ENCODE data around the gene PAPOLB. TPM values are rescaled to one million over a fixed set of nuclear protein-coding genes. Genes with fewer than 3 reads are reported as not detected.

The PAPOLB gene
- not detected in 2 replicates for total RNA-seq
- polyA plus RNA-seq, result not detected in 2 replicates

DNA sequence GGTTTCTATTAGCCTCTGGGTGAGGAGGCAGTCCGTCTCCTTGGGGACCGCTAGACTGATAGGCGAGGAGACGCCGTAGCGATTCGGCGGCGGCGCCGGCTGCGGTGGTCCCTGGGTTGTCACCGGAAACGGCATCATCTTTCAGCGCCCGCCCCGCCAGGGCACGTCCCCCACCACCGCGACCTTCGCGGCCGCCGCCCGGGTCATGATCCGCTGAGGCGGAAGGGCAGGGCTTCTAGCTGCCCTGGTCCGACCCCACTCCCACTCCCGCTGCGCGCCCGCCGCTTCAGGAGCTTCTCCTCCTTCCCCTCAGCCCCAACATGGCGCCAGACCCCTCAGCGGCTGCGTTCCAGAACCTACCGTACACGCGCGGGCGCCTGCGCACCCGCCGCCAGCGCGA lies at the start of gene PAPOLB:
Gene PAPOLB, minus strand, starts transcription at position 358 of the 400 bp plus-strand sequence. Its CDS starts 220 bp downstream, at position 138.
- no peak within 1 kb of the TSS for H3K27ac ChIP-seq
- H4K20me1 ChIP-seq (ENCODE audit: insufficient read depth, poor library complexity, severe bottlenecking), result no peaks in the 10 kb centered on the region
- H3K36me3 ChIP-seq (replicated peaks; ENCODE audit: insufficient read depth, low read depth), result no peaks in the 10 kb centered on the region
- no peak within 1 kb of the TSS for H3K4me3 ChIP-seq
- 99% methylated on average over 27 of the region's 46 CpGs for WGBS (ENCODE audit: low lambda C conversion rate, missing lambda C conversion rate)
- no peak for TF ChIP-seq EZH2 (IDR thresholded peaks at IDR 0.05; ENCODE audit: borderline replicate concordance)
- H2AFZ ChIP-seq, result no peak within 1 kb of the TSS
- H3K4me2 ChIP-seq, result no peak within 1 kb of the TSS
- H3K79me2 ChIP-seq, result no peaks in the 10 kb centered on the region
- H3K9me3 ChIP-seq (ENCODE audit: low read depth), result no peaks in the 10 kb centered on the region
- no peaks in the 10 kb centered on the region for H3K4me1 ChIP-seq (ENCODE audit: insufficient read depth)
- no peaks in the 10 kb centered on the region for H3K9me2 ChIP-seq (replicated peaks; ENCODE audit: insufficient read depth)
- peaks cover 24% of the 10 kb centered on the region for H3K27me3 ChIP-seq
- no peak for DNase-seq (ENCODE audit: low spot score)

DNA sequence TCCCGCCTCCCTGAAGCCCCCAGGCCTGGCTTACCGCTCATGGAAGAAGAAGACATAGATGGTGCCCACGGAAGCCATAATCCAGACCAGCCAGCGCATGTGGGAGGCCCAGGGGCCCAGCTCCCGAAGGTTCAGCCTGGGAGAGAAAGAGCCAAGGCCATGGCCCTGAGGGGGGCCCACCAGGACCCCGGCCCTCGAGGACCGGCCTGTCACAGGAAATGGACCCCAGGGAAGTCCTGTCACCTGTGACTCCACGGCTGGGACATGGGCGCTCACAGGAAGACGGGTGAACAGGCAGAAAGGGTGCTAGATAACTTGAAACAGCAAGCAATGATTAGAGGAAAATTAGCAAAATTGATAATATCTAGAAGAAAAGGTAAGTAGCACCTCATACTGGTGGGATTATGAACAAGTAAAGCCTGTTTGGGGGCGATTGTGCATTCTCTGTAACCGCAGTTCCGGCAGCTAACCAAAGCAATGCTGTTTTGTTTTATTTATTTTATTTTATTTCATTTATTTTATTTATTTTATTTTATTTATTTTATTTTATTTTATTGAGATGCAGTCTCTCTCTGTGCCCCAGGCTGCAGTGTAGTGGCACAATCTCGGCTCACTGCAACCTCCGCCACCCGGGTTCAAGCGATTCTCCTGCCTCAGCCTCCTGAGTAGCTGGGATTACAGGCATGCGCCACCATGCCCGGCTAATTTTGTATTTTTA lies 49.4 kb upstream of the PAPOLB start:
- Histone ChIP-seq H3K9me2 (replicated peaks; ENCODE audit: insufficient read depth) (no peaks in the 10 kb centered on the region), H3K4me2 (no peak overlapping the region), H3K27ac (no peak overlapping the region), H3K36me3 (replicated peaks; ENCODE audit: insufficient read depth, low read depth) (no peaks in the 10 kb centered on the region), H3K4me1 (ENCODE audit: insufficient read depth) (no peaks in the 10 kb centered on the region), H3K4me3 (no peak overlapping the region), H3K79me2 (no peaks in the 10 kb centered on the region), H4K20me1 (ENCODE audit: insufficient read depth, poor library complexity, severe bottlenecking) (no peaks in the 10 kb centered on the region), H3K9me3 (ENCODE audit: low read depth) (no peaks in the 10 kb centered on the region), H2AFZ (no peak overlapping the region), H3K27me3 (no peaks in the 10 kb centered on the region)
- TF ChIP-seq EZH2phosphoT487 (IDR thresholded peaks at IDR 0.05; ENCODE audit: low read depth, severe bottlenecking, unreplicated experiment) (no peak), EZH2 (IDR thresholded peaks at IDR 0.05; ENCODE audit: borderline replicate concordance) (no peak)
- TF ChIP-seq, protein P1, sequence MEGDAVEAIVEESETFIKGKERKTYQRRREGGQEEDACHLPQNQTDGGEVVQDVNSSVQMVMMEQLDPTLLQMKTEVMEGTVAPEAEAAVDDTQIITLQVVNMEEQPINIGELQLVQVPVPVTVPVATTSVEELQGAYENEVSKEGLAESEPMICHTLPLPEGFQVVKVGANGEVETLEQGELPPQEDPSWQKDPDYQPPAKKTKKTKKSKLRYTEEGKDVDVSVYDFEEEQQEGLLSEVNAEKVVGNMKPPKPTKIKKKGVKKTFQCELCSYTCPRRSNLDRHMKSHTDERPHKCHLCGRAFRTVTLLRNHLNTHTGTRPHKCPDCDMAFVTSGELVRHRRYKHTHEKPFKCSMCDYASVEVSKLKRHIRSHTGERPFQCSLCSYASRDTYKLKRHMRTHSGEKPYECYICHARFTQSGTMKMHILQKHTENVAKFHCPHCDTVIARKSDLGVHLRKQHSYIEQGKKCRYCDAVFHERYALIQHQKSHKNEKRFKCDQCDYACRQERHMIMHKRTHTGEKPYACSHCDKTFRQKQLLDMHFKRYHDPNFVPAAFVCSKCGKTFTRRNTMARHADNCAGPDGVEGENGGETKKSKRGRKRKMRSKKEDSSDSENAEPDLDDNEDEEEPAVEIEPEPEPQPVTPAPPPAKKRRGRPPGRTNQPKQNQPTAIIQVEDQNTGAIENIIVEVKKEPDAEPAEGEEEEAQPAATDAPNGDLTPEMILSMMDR (IDR thresholded peaks at IDR 0.05; ENCODE audit: poor library complexity), result no peak
- 93% methylated on average over 20 of the region's 20 CpGs for WGBS (ENCODE audit: low lambda C conversion rate, missing lambda C conversion rate)
- no peak for DNase-seq (ENCODE audit: low spot score)

GRCh38 chr7:4906682-4907081 lies 44.9 kb upstream of the PAPOLB start:
- Histone ChIP-seq H3K36me3 (replicated peaks; ENCODE audit: insufficient read depth, low read depth) (no peaks in the 10 kb centered on the region), H3K27me3 (no peaks in the 10 kb centered on the region), H3K9me3 (ENCODE audit: low read depth) (no peaks in the 10 kb centered on the region), H3K79me2 (no peaks in the 10 kb centered on the region), H3K4me2 (no peak overlapping the region), H3K4me1 (ENCODE audit: insufficient read depth) (no peaks in the 10 kb centered on the region), H3K27ac (no peak overlapping the region), H2AFZ (no peak overlapping the region), H3K4me3 (no peak overlapping the region), H3K9me2 (replicated peaks; ENCODE audit: insufficient read depth) (no peaks in the 10 kb centered on the region), H4K20me1 (ENCODE audit: insufficient read depth, poor library complexity, severe bottlenecking) (no peaks in the 10 kb centered on the region)
- no peak for DNase-seq (ENCODE audit: low spot score)
- 69% methylated on average over 1 of the region's 1 CpG for WGBS (ENCODE audit: low lambda C conversion rate, missing lambda C conversion rate)
- TF ChIP-seq, protein P1 (IDR thresholded peaks at IDR 0.05; ENCODE audit: poor library complexity), result no peak
- no peak for TF ChIP-seq EZH2 (IDR thresholded peaks at IDR 0.05; ENCODE audit: borderline replicate concordance)
- no peak for TF ChIP-seq EZH2phosphoT487 (IDR thresholded peaks at IDR 0.05; ENCODE audit: low read depth, severe bottlenecking, unreplicated experiment)

DNA sequence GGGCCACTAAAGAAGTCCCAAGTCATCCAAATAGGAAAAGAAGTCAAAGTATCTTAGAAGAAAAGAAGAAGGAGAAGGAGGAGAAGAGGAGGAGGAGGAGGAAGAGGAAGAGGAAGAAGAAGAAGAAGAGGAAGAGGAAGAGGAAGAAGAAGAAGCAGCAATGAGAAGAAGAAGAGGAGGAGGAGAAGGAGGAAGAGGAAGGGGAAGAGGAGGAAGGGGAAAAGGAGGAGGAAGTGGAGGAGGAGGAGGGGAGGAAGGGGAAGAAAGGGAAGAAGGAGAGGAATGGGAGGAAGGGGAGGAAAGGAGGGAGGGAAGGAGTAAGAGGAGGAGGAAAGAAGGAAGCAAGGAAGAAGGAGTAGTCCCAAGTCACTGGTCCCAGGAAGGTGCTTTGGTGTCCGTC lies 43.3 kb upstream of the PAPOLB start:
- Histone ChIP-seq H3K4me1 (ENCODE audit: insufficient read depth) (no peaks in the 10 kb centered on the region), H3K9me3 (ENCODE audit: low read depth) (no peaks in the 10 kb centered on the region), H3K9me2 (replicated peaks; ENCODE audit: insufficient read depth) (no peaks in the 10 kb centered on the region), H2AFZ (no peak overlapping the region), H3K4me2 (no peak overlapping the region), H3K27me3 (no peaks in the 10 kb centered on the region), H3K4me3 (no peak overlapping the region), H3K36me3 (replicated peaks; ENCODE audit: insufficient read depth, low read depth) (no peaks in the 10 kb centered on the region), H3K79me2 (no peaks in the 10 kb centered on the region), H4K20me1 (ENCODE audit: insufficient read depth, poor library complexity, severe bottlenecking) (no peaks in the 10 kb centered on the region), H3K27ac (no peak overlapping the region)
- no CpG with 5 or more reads among the region's 1 CpG for WGBS (ENCODE audit: low lambda C conversion rate, missing lambda C conversion rate)
- TF ChIP-seq, protein P1 (IDR thresholded peaks at IDR 0.05; ENCODE audit: poor library complexity), result no peak
- no peak for TF ChIP-seq EZH2phosphoT487 (IDR thresholded peaks at IDR 0.05; ENCODE audit: low read depth, severe bottlenecking, unreplicated experiment)
- no peak for TF ChIP-seq EZH2 (IDR thresholded peaks at IDR 0.05; ENCODE audit: borderline replicate concordance)
- DNase-seq (ENCODE audit: low spot score), result no peak
